GM12878 (cell line): Measurements from ENCODE around the gene PARP4. TPM values are rescaled to one million over a fixed set of nuclear protein-coding genes. Genes with fewer than 3 reads are reported as not detected.

ENCODE experiments used
- BHLHE40 ChIP-seq, 2 experiments: fragments of 450-650 bp in 1 of 2; IDR thresholded peaks; 2 replicates each; pipeline ENCODE4 v1.6.1; 2011 to 2017; ENCODE audit warnings: low read depth in 2 of 2, borderline replicate concordance in 1 of 2, improper control_type of control experiment in 1 of 2, low read length in 1 of 2, mild to moderate bottlenecking in 1 of 2
- E2F4 ChIP-seq: IDR thresholded peaks from 2 replicates; pipeline ENCODE4 v1.6.1; 2012; ENCODE audit warnings: low read depth, low read length, improper control_type of control experiment
- GABPA ChIP-seq: IDR thresholded peaks from 2 replicates; pipeline ENCODE4 v1.6.1; 2014; ENCODE audit warnings: antibody characterized with exemption, low read depth, mild to moderate bottlenecking, inconsistent platforms
- JUND ChIP-seq: IDR thresholded peaks from 2 replicates; pipeline ENCODE4 v1.6.1; 2012; ENCODE audit warnings: low read depth, mild to moderate bottlenecking, low read length, improper control_type of control experiment, moderate library complexity
- POLR2AphosphoS5 ChIP-seq: IDR thresholded peaks from 2 replicates; pipeline ENCODE4 v1.6.1; 2011; ENCODE audit warnings: mild to moderate bottlenecking, low read length, inconsistent platforms
- polyA plus RNA-seq, 11 experiments: library from polyadenylated mRNA; depleted of rRNA in 4 of 11; unstranded in 6 of 11; stranded (reverse) in 5 of 11; fragments of >200 nt; fragmentation: Nextera tagmentation in 4 of 11; fragmentation: Illumina TruSeq in 1 of 11; extraction: Ambion mirVana in 4 of 11; extraction: Trizol in 1 of 11; gene quantifications; 1 replicate in 1 of 11; 2 replicates in 10 of 11; pipeline versions ENCODE4 v1.2.1 to v1.2.3, GENCODE V29; 2011 to 2016; ENCODE audit warnings: inconsistent platforms in 2 of 11, missing spikeins in 2 of 11, low read depth in 1 of 11
- total RNA-seq, 4 experiments: library from RNA; depleted of rRNA in 3 of 4; stranded (reverse); fragments of >200 nt in 3 of 4; fragmentation: Illumina TruSeq in 1 of 4; extraction: Trizol in 1 of 4; gene quantifications; 2 replicates each; pipeline versions ENCODE4 v1.2.1 to v1.2.3, GENCODE V29; 2013 to 2021
- TF ChIP-seq, protein P1 (sequence below): IDR thresholded peaks from 2 replicates; pipeline ENCODE4 v1.6.1; 2012; ENCODE audit warnings: low read length, inconsistent platforms
- TF ChIP-seq, protein P2 (sequence below): fragments of 450-650 bp; IDR thresholded peaks from 2 replicates; pipeline ENCODE4 v1.6.1; 2017; ENCODE audit warnings: borderline replicate concordance
- TF ChIP-seq, protein P3 (sequence below): IDR thresholded peaks from 2 replicates; pipeline ENCODE4 v1.6.1; 2012; ENCODE audit warnings: improper control_type of control experiment, low read depth, low read length; ENCODE audit not compliant: insufficient replicate concordance

Gene PARP4
- total and polyA plus RNA-seq, 10 of the 15 experiments (the other 5 are each of a cell fraction or from before 2014, with no cell fraction given), result 12.8 to 52.6 (median 46.1) TPM

DNA sequence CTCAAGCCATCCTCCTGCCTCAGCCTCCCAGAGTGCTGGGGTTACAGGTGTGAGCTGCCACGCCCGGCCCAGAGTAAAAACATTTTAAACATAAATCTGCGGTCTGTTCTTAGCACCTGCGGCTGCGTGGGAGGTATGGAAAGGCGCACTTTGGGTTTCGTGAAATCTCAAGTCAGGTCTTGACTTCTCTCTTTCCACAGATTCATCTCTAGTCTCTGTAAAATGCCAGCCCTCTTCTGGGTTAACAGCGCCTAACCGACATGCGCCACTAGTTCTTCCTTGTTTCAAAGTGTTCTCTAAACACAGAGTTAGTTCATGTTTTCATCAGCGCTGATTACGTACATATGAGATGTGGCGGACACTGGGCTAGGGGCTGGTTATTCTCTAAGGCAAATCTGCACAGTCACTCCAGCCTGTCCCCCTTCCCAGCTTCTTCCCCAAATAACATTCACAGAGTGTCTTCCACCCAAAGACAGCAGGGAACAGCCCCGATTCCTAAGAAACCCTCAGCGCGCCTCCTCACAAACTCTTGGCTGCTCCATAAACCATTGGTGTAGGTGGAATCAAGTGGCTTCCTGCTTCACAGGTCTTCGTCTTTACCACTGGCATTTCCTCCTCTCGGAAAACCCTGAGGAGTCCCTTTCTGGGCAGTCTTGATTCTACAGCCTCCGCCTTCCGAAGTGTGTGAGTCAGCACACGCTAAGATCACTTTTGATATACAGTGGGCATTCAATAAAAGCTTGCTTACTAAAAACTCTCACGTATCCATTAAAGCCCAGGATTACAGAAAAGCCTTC, 1.4 kb downstream of the PARP4 start (continued):
- TF ChIP-seq GABPA, result no peak
- TF ChIP-seq E2F4, result no peak
- peak; percentile 58 to 60; a peak in 3 of 4 replicates for TF ChIP-seq BHLHE40 (IDR thresholded peaks at IDR 0.05; ENCODE audit: borderline replicate concordance in 1 of 2, low read depth in 2 of 2, low read length in 1 of 2)
- TF ChIP-seq JUND, result no peak
- TF ChIP-seq, protein P1, sequence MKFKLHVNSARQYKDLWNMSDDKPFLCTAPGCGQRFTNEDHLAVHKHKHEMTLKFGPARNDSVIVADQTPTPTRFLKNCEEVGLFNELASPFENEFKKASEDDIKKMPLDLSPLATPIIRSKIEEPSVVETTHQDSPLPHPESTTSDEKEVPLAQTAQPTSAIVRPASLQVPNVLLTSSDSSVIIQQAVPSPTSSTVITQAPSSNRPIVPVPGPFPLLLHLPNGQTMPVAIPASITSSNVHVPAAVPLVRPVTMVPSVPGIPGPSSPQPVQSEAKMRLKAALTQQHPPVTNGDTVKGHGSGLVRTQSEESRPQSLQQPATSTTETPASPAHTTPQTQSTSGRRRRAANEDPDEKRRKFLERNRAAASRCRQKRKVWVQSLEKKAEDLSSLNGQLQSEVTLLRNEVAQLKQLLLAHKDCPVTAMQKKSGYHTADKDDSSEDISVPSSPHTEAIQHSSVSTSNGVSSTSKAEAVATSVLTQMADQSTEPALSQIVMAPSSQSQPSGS, result no peak
- TF ChIP-seq, protein P2, sequence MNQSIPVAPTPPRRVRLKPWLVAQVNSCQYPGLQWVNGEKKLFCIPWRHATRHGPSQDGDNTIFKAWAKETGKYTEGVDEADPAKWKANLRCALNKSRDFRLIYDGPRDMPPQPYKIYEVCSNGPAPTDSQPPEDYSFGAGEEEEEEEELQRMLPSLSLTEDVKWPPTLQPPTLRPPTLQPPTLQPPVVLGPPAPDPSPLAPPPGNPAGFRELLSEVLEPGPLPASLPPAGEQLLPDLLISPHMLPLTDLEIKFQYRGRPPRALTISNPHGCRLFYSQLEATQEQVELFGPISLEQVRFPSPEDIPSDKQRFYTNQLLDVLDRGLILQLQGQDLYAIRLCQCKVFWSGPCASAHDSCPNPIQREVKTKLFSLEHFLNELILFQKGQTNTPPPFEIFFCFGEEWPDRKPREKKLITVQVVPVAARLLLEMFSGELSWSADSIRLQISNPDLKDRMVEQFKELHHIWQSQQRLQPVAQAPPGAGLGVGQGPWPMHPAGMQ, result no peak
- TF ChIP-seq, protein P3, sequence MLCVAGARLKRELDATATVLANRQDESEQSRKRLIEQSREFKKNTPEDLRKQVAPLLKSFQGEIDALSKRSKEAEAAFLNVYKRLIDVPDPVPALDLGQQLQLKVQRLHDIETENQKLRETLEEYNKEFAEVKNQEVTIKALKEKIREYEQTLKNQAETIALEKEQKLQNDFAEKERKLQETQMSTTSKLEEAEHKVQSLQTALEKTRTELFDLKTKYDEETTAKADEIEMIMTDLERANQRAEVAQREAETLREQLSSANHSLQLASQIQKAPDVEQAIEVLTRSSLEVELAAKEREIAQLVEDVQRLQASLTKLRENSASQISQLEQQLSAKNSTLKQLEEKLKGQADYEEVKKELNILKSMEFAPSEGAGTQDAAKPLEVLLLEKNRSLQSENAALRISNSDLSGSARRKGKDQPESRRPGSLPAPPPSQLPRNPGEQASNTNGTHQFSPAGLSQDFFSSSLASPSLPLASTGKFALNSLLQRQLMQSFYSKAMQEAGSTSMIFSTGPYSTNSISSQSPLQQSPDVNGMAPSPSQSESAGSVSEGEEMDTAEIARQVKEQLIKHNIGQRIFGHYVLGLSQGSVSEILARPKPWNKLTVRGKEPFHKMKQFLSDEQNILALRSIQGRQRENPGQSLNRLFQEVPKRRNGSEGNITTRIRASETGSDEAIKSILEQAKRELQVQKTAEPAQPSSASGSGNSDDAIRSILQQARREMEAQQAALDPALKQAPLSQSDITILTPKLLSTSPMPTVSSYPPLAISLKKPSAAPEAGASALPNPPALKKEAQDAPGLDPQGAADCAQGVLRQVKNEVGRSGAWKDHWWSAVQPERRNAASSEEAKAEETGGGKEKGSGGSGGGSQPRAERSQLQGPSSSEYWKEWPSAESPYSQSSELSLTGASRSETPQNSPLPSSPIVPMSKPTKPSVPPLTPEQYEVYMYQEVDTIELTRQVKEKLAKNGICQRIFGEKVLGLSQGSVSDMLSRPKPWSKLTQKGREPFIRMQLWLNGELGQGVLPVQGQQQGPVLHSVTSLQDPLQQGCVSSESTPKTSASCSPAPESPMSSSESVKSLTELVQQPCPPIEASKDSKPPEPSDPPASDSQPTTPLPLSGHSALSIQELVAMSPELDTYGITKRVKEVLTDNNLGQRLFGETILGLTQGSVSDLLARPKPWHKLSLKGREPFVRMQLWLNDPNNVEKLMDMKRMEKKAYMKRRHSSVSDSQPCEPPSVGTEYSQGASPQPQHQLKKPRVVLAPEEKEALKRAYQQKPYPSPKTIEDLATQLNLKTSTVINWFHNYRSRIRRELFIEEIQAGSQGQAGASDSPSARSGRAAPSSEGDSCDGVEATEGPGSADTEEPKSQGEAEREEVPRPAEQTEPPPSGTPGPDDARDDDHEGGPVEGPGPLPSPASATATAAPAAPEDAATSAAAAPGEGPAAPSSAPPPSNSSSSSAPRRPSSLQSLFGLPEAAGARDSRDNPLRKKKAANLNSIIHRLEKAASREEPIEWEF, result no peak
- TF ChIP-seq POLR2AphosphoS5, result 0 out of 2 replicates have a peak, but pooled peaks have one; percentile 48
